Type B pancreatic cell (in vitro differentiated cells): ENCODE measurements around the gene HTATIP2. TPM values are rescaled to one million over a fixed set of nuclear protein-coding genes. Genes with fewer than 3 reads are reported as not detected.

Source experiments
- total RNA-seq: library from RNA; stranded (reverse); gene quantifications from 2 replicates; pipeline ENCODE4 v1.2.1, GENCODE V29; 2021; ENCODE audit warnings: low replicate concordance

HTATIP2 gene
- total RNA-seq, 1 donor from 2014 or later = 15.8 TPM

Other genes starting within 250 kb of the HTATIP2 start
- gene DBX1, start 203.2 kb upstream of the HTATIP2 start, total RNA-seq = 0.36 TPM in 1 of 2 replicates, not detected in the other
- gene PRMT3, start 24.0 kb downstream of the HTATIP2 start, total RNA-seq = 15.4 and 15.8 TPM in 2 replicates
- not detected in 2 replicates for gene SLC6A5, start 235.9 kb downstream of the HTATIP2 start, total RNA-seq